Right atrium auricular region (tissue), 2 donors: ENCODE measurements around the gene BRAT1. TPM values are rescaled to one million over a fixed set of nuclear protein-coding genes. Genes with fewer than 3 reads are reported as not detected.

Source experiments
- DNase-seq: peaks from one replicate; pipeline ENCODE4 v3.0.0-alpha.2; 2019; ENCODE audit warnings: low spot score
- H3K27ac ChIP-seq, 2 donors: fragments of 200-600 bp; sonication (generic); 1 replicate in 1 of 2; 2 replicates in 1 of 2; pipeline ENCODE4 v1.5.1; 2016 to 2019
- H3K27me3 ChIP-seq, 2 donors: fragments of 200-600 bp; sonication (generic); one replicate each; pipeline versions ENCODE4 v1.5.1 to v1.6.0; 2017 to 2019
- H3K36me3 ChIP-seq: fragments of 200-600 bp; sonication (generic); one replicate; pipeline ENCODE4 v1.5.1; 2016
- H3K4me1 ChIP-seq, 2 donors: fragments of 200-600 bp; sonication (generic); one replicate each; pipeline versions ENCODE4 v1.5.1 to v1.6.0; 2017 to 2019
- H3K4me3 ChIP-seq, 2 donors: fragments of 200-600 bp; sonication (generic); 1 replicate in 1 of 2; 2 replicates in 1 of 2; pipeline ENCODE4 v1.5.1; 2017 to 2019; ENCODE audit warnings: mild to moderate bottlenecking in 1 of 2, moderate library complexity in 1 of 2
- H3K9me3 ChIP-seq, 2 donors: fragments of 200-600 bp; sonication (generic); one replicate each; pipeline ENCODE4 v1.5.1; 2019
- CTCF ChIP-seq, 2 donors: fragments of 200-600 bp; sonication (generic); IDR thresholded peaks; one replicate each; pipeline ENCODE4 v1.5.1; 2019; ENCODE audit warnings: antibody characterized with exemption in 2 of 2
- total RNA-seq, 2 donors: library from RNA; depleted of rRNA; stranded (reverse); fragments of >200 nt; gene quantifications; one replicate each; pipeline ENCODE4 v1.1.0, GENCODE V29; 2016

BRAT1 gene
- total RNA-seq, 2 donors from 2014 or later, result 20.9 to 24.6 TPM

GRCh38 chr7:2516194-2516555, 39.1 kb downstream of the BRAT1 start:
- DNase-seq, result no peak
- Histone ChIP-seq H3K4me1 (peaks cover 0 to 44% of the 10 kb centered on the region in 2 donors), H3K36me3 (no peaks in the 10 kb centered on the region), H3K27ac (no peak overlapping the region), H3K27me3 (no peaks in the 10 kb centered on the region), H3K9me3 (no peaks in the 10 kb centered on the region), H3K4me3 (no peak overlapping the region)
- no peak for TF ChIP-seq CTCF (IDR thresholded peaks at IDR 0.05)

- H3K9me3 ChIP-seq, result no peaks in the 10 kb centered on the region
- no peaks in the 10 kb centered on the region for H3K27me3 ChIP-seq
- no peak for TF ChIP-seq CTCF (IDR thresholded peaks at IDR 0.05)
- peaks cover 0 to 45% of the 10 kb centered on the region in 2 donors for H3K4me1 ChIP-seq
- H3K27ac ChIP-seq, result no peak overlapping the region
- no peak for DNase-seq
- no peaks in the 10 kb centered on the region for H3K36me3 ChIP-seq
- no peak overlapping the region for H3K4me3 ChIP-seq
Observed at GRCh38 chr7:2515424-2516193, 39.7 kb downstream of the BRAT1 start.

- Histone ChIP-seq H3K4me1 (peaks cover 0 to 44% of the 10 kb centered on the region in 2 donors), H3K27ac (no peak overlapping the region), H3K4me3 (no peak overlapping the region), H3K27me3 (no peaks in the 10 kb centered on the region), H3K36me3 (no peaks in the 10 kb centered on the region), H3K9me3 (no peaks in the 10 kb centered on the region)
- no peak for TF ChIP-seq CTCF (IDR thresholded peaks at IDR 0.05)
- DNase-seq, result no peak
Observed at GRCh38 chr7:2514473-2515423, 40.6 kb downstream of the BRAT1 start.

- H3K4me1 ChIP-seq, result peaks cover 0 to 48% of the 10 kb centered on the region in 2 donors
Observed at GRCh38 chr7:2513702-2514101, 41.6 kb downstream of the BRAT1 start.

GRCh38 chr7:2512713-2513112, 42.6 kb downstream of the BRAT1 start:
- no peak overlapping the region for H3K4me3 ChIP-seq
- no peak for DNase-seq
- peaks cover 0 to 48% of the 10 kb centered on the region in 2 donors for H3K4me1 ChIP-seq
- H3K36me3 ChIP-seq, result no peaks in the 10 kb centered on the region
- no peaks in the 10 kb centered on the region for H3K27me3 ChIP-seq
- no peak overlapping the region for H3K27ac ChIP-seq
- no peak for TF ChIP-seq CTCF (IDR thresholded peaks at IDR 0.05)
- H3K9me3 ChIP-seq, result no peaks in the 10 kb centered on the region

More at GRCh38 chr7:2513702-2514101, 41.6 kb downstream of the BRAT1 start:
- no peak for TF ChIP-seq CTCF (IDR thresholded peaks at IDR 0.05)
- Histone ChIP-seq H3K36me3 (no peaks in the 10 kb centered on the region), H3K27ac (no peak overlapping the region), H3K9me3 (no peaks in the 10 kb centered on the region), H3K4me3 (no peak overlapping the region), H3K27me3 (no peaks in the 10 kb centered on the region)
- no peak for DNase-seq
